DND-41 (cell line): Measurements from ENCODE around the gene ZC3H12C.

Source experiments
- ATAC-seq: fragments of 200-7000 bp; cut with Tn5 transposase; 3 replicates; pipeline ENCODE4 v1.9.1; 2021; ENCODE audit warnings: low read depth; ENCODE audit not compliant: insufficient read depth
- DNase-seq: peaks from one replicate; pipeline ENCODE4 v3.0.0-alpha.2; 2020
- H2AFZ ChIP-seq: 2 replicates; pipeline ENCODE4 v1.6.0; 2012; ENCODE audit warnings: low read depth, low read length
- H3K27ac ChIP-seq: 2 replicates; pipeline ENCODE4 v1.5.1; 2012; ENCODE audit warnings: low read length, inconsistent platforms
- H3K27me3 ChIP-seq: fragments of 200-600 bp; sonication (generic); 2 replicates; pipeline ENCODE4 v1.6.0; 2012; ENCODE audit warnings: low read length, mild to moderate bottlenecking, inconsistent platforms; ENCODE audit not compliant: insufficient read depth, poor library complexity
- H3K36me3 ChIP-seq: 2 replicates; pipeline ENCODE4 v1.5.1; 2012; ENCODE audit warnings: low read length, inconsistent platforms; ENCODE audit not compliant: insufficient read depth
- H3K4me1 ChIP-seq: 2 replicates; pipeline ENCODE4 v1.5.1; 2012; ENCODE audit warnings: mild to moderate bottlenecking, low read length; ENCODE audit not compliant: insufficient read depth
- H3K4me2 ChIP-seq: 2 replicates; pipeline ENCODE4 v1.6.0; 2012; ENCODE audit warnings: mild to moderate bottlenecking, moderate library complexity, low read length, inconsistent platforms; ENCODE audit not compliant: insufficient read depth
- H3K4me3 ChIP-seq, 2 experiments: fragments of 200-600 bp in 1 of 2; shearing (Covaris generic) in 1 of 2; 2 replicates each; pipeline ENCODE4 v1.5.1; 2012 to 2016; ENCODE audit warnings: inconsistent platforms in 2 of 2, low read length in 2 of 2, mild to moderate bottlenecking in 2 of 2, low read depth in 1 of 2, moderate library complexity in 1 of 2
- H3K79me2 ChIP-seq: 2 replicates; pipeline ENCODE4 v1.6.0; 2012; ENCODE audit warnings: low read length, inconsistent platforms; ENCODE audit not compliant: insufficient read depth
- H3K9ac ChIP-seq: 2 replicates; pipeline ENCODE4 v1.6.0; 2012; ENCODE audit warnings: low read depth, mild to moderate bottlenecking, inconsistent platforms, low read length, moderate library complexity
- H3K9me3 ChIP-seq: 2 replicates; pipeline ENCODE4 v1.5.1; 2012; ENCODE audit warnings: low read length, moderate library complexity, mild to moderate bottlenecking, inconsistent platforms; ENCODE audit not compliant: insufficient read depth, severe bottlenecking
- H4K20me1 ChIP-seq: 2 replicates; pipeline ENCODE4 v1.6.0; 2012; ENCODE audit warnings: low read length; ENCODE audit not compliant: insufficient read depth
- CTCF ChIP-seq: IDR thresholded peaks from 2 replicates; pipeline ENCODE4 v1.5.1; 2012; ENCODE audit warnings: borderline replicate concordance, low read length, moderate library complexity, mild to moderate bottlenecking; ENCODE audit not compliant: poor library complexity, severe bottlenecking; ENCODE audit errors: extremely low read depth
- EZH2 ChIP-seq: IDR thresholded peaks from 3 replicates; pipeline ENCODE4 v1.6.1; 2012; ENCODE audit warnings: borderline replicate concordance, low read depth, mild to moderate bottlenecking, moderate library complexity, low read length, inconsistent platforms; ENCODE audit not compliant: severe bottlenecking

Gene ZC3H12C

GRCh38 chr11:110070176-110070575 lies 23.0 kb upstream of the ZC3H12C start:
- H3K4me3 ChIP-seq = no peak overlapping the region
- ATAC-seq = no peak

GRCh38 chr11:110071197-110071596 lies 22.0 kb upstream of the ZC3H12C start:
- Histone ChIP-seq H3K36me3 (no peaks in the 10 kb centered on the region), H3K4me2 (no peak overlapping the region), H3K9ac (no peak overlapping the region), H3K4me1 (no peaks in the 10 kb centered on the region), H3K79me2 (no peaks in the 10 kb centered on the region), H2AFZ (no peak overlapping the region), H4K20me1 (no peaks in the 10 kb centered on the region), H3K4me3 (no peak overlapping the region), H3K27me3 (no peaks in the 10 kb centered on the region), H3K9me3 (no peaks in the 10 kb centered on the region), H3K27ac (no peak overlapping the region)
- ATAC-seq (no peak), DNase-seq (no peak)
- no peak for TF ChIP-seq EZH2
- no peak for TF ChIP-seq CTCF

More at GRCh38 chr11:110070176-110070575, 23.0 kb upstream of the ZC3H12C start:
- H3K4me2 ChIP-seq = no peak overlapping the region
- no peak for DNase-seq
- no peak overlapping the region for H3K9ac ChIP-seq
- no peak overlapping the region for H3K27ac ChIP-seq
- no peaks in the 10 kb centered on the region for H3K9me3 ChIP-seq
- H3K4me1 ChIP-seq = no peaks in the 10 kb centered on the region
- no peaks in the 10 kb centered on the region for H3K36me3 ChIP-seq
- no peaks in the 10 kb centered on the region for H4K20me1 ChIP-seq
- no peaks in the 10 kb centered on the region for H3K27me3 ChIP-seq
- H2AFZ ChIP-seq = no peak overlapping the region
- H3K79me2 ChIP-seq = no peaks in the 10 kb centered on the region
- TF ChIP-seq CTCF (no peak), EZH2 (no peak)

- Histone ChIP-seq H3K79me2 (no peaks in the 10 kb centered on the region), H3K27ac (no peak overlapping the region), H3K4me3 (no peak overlapping the region), H2AFZ (no peak overlapping the region), H3K36me3 (no peaks in the 10 kb centered on the region), H3K4me2 (no peak overlapping the region), H3K9ac (no peak overlapping the region), H3K4me1 (no peaks in the 10 kb centered on the region), H3K9me3 (no peaks in the 10 kb centered on the region), H4K20me1 (no peaks in the 10 kb centered on the region), H3K27me3 (no peaks in the 10 kb centered on the region)
- no peak for TF ChIP-seq CTCF
- no peak for TF ChIP-seq EZH2
- DNase-seq (no peak), ATAC-seq (no peak)
These were observed 20.3 kb upstream of the ZC3H12C start for GRCh38 chr11:110072930-110073329.

GRCh38 chr11:110074499-110074898 lies 18.7 kb upstream of the ZC3H12C start:
- DNase-seq = no peak
- H3K9me3 ChIP-seq = no peaks in the 10 kb centered on the region
- H3K36me3 ChIP-seq = no peaks in the 10 kb centered on the region
- no peak overlapping the region for H2AFZ ChIP-seq
- no peaks in the 10 kb centered on the region for H3K79me2 ChIP-seq
- H4K20me1 ChIP-seq = no peaks in the 10 kb centered on the region
- H3K27me3 ChIP-seq = no peaks in the 10 kb centered on the region
- H3K9ac ChIP-seq = no peak overlapping the region
- no peak for ATAC-seq
- no peak overlapping the region for H3K4me2 ChIP-seq
- H3K4me1 ChIP-seq = no peaks in the 10 kb centered on the region
- H3K27ac ChIP-seq = no peak overlapping the region
- TF ChIP-seq EZH2 = no peak
- TF ChIP-seq CTCF = no peak
- H3K4me3 ChIP-seq = no peak overlapping the region
